B cell (primary cell): ENCODE results near the gene GGACT. TPM values are rescaled to one million over a fixed set of nuclear protein-coding genes. Genes with fewer than 3 reads are reported as not detected.

Experiments used
- ATAC-seq: fragments of 200-7000 bp; cut with Tn5 transposase; one replicate; pipeline ENCODE4 v1.10.0; 2021; ENCODE audit warnings: low read depth, mild to moderate bottlenecking, moderate number of reproducible peaks, moderate library complexity
- CTCF ChIA-PET: fragments of 350-600 bp; sonication (Branson Sonifier 250); formaldehyde crosslinking; loops from one replicate; lab custom pipeline; 2021; ENCODE audit warnings: antibody characterized with exemption, inconsistent platforms; lab: Charles Lee
- POLR2A ChIA-PET: fragments of 350-600 bp; sonication (Branson Sonifier 250); formaldehyde crosslinking; loops from one replicate; lab custom pipeline; 2021; ENCODE audit warnings: antibody characterized with exemption; lab: Charles Lee
- DNase-seq: peaks from one replicate; pipeline ENCODE4 v3.0.0; 2013
- H2AFZ ChIP-seq: 2 replicates; pipeline ENCODE4 v1.6.1; 2012; ENCODE audit warnings: mild to moderate bottlenecking, low read depth, low read length; ENCODE audit not compliant: insufficient read depth, poor library complexity, severe bottlenecking
- H3K27ac ChIP-seq, 2 donors: 1 replicate in 1 of 2; 2 replicates in 1 of 2; pipeline ENCODE4 v1.5.1; 2012 to 2013; ENCODE audit warnings: low read length in 2 of 2, mild to moderate bottlenecking in 2 of 2, moderate library complexity in 1 of 2
- H3K27me3 ChIP-seq, 4 experiments: fragments of 200-600 bp in 1 of 4; sonication (generic) in 1 of 4; replicated peaks in 1 of 4; 1 replicate in 2 of 4; 2 replicates in 2 of 4; pipeline versions ENCODE4 v1.6.1 to v1.7.0; 2013 to 2016; ENCODE audit warnings: low read length in 3 of 4, mild to moderate bottlenecking in 2 of 4, mixed read lengths in 1 of 4, moderate library complexity in 1 of 4; ENCODE audit not compliant: insufficient read depth in 4 of 4, control insufficient read depth in 3 of 4; ENCODE audit errors: control extremely low read depth in 1 of 4
- H3K36me3 ChIP-seq, 2 experiments: replicated peaks in 1 of 2; 1 replicate in 1 of 2; 2 replicates in 1 of 2; pipeline versions ENCODE4 v1.6.1 to v1.7.1; 2013; ENCODE audit warnings: low read length in 1 of 2; ENCODE audit not compliant: insufficient read depth in 2 of 2, control insufficient read depth in 1 of 2; ENCODE audit errors: control extremely low read depth in 1 of 2, extremely low read depth in 1 of 2
- H3K4me1 ChIP-seq, 2 donors: fragments of 200-600 bp in 1 of 2; sonication (generic) in 1 of 2; 1 replicate in 1 of 2; 2 replicates in 1 of 2; pipeline versions ENCODE4 v1.5.1 to v1.6.1; 2013 to 2017; ENCODE audit warnings: low read length in 2 of 2; ENCODE audit not compliant: control insufficient read depth in 2 of 2, insufficient read depth in 2 of 2
- H3K4me2 ChIP-seq: replicated peaks from 2 replicates; pipeline ENCODE3; 2012; ENCODE audit warnings: mild to moderate bottlenecking, low read depth, low read length; ENCODE audit not compliant: poor library complexity, severe bottlenecking
- H3K4me3 ChIP-seq, 5 experiments: fragments of 200-600 bp in 1 of 5; sonication (generic) in 1 of 5; 1 replicate in 3 of 5; 2 replicates in 2 of 5; pipeline versions ENCODE4 v1.5.1 to v1.7.0; 2011 to 2016; ENCODE audit warnings: low read length in 4 of 5, mild to moderate bottlenecking in 4 of 5, low read depth in 2 of 5, control low read depth in 1 of 5, moderate library complexity in 1 of 5; ENCODE audit not compliant: insufficient read depth in 1 of 5; ENCODE audit errors: control extremely low read depth in 1 of 5, extremely low read depth in 1 of 5
- H3K79me2 ChIP-seq: fragments of 200-600 bp; sonication (generic); one replicate; pipeline ENCODE4 v1.6.0; 2016; ENCODE audit warnings: low read length; ENCODE audit not compliant: control insufficient read depth, insufficient read depth
- H3K9ac ChIP-seq: fragments of 200-600 bp; sonication (generic); 2 replicates; pipeline ENCODE4 v1.6.1; 2017; ENCODE audit warnings: mild to moderate bottlenecking, low read length, moderate library complexity
- H3K9me3 ChIP-seq, 3 donors: one replicate each; pipeline versions ENCODE4 v1.6.1 to v1.7.1; 2013; ENCODE audit warnings: low read length in 2 of 3; ENCODE audit not compliant: control insufficient read depth in 2 of 3, insufficient read depth in 1 of 3; ENCODE audit errors: control extremely low read depth in 1 of 3
- H4K20me1 ChIP-seq: 2 replicates; pipeline ENCODE4 v1.6.0; 2012; ENCODE audit warnings: mild to moderate bottlenecking, low read length; ENCODE audit not compliant: insufficient read depth, control insufficient read depth, poor library complexity, severe bottlenecking
- H3K27ac Mint-ChIP-seq: one replicate; pipeline ENCODE4 v1.8.0; 2021; ENCODE audit warnings: mixed read lengths
- H3K27me3 Mint-ChIP-seq: one replicate; pipeline ENCODE4 v1.8.0; 2021; ENCODE audit warnings: mixed read lengths
- H3K4me1 Mint-ChIP-seq: one replicate; pipeline ENCODE4 v1.8.0; 2021; ENCODE audit warnings: mixed read lengths
- H3K4me3 Mint-ChIP-seq: one replicate; pipeline ENCODE4 v1.8.0; 2021; ENCODE audit warnings: mixed read lengths
- H3K9me3 Mint-ChIP-seq: one replicate; pipeline ENCODE4 v1.8.0; 2022; ENCODE audit warnings: mixed read lengths; ENCODE audit not compliant: insufficient read depth
- CTCF ChIP-seq: fragments of 200-600 bp; IDR thresholded peaks from one replicate; pipeline ENCODE4 v1.8.0; 2022; ENCODE audit warnings: antibody characterized with exemption, mild to moderate bottlenecking
- EZH2 ChIP-seq: IDR thresholded peaks from 2 replicates; pipeline ENCODE4 v1.6.1; 2012; ENCODE audit warnings: borderline replicate concordance, low read depth, mild to moderate bottlenecking, moderate library complexity, low read length; ENCODE audit not compliant: insufficient read depth, poor library complexity, severe bottlenecking
- WGBS: methylation state at CpG from one replicate; pipeline ENCODE4 v1.1.5; 2013; ENCODE audit warnings: missing lambda C conversion rate; ENCODE audit not compliant: insufficient coverage; 5-methylcytosine and 5-hydroxymethylcytosine counted together
- intact Hi-C: fragments of 100-400 bp; cut with micrococcal nuclease; formaldehyde crosslinking; loops from one replicate; pipeline ENCODE4 v1.10.0; 2022
- polyA plus RNA-seq: library from polyadenylated mRNA; depleted of rRNA; stranded (reverse); fragments of >200 nt; gene quantifications from 2 replicates; pipeline ENCODE4 v1.2.3, GENCODE V29; 2012
- total RNA-seq, 2 donors: library from RNA; stranded (reverse); fragments of 120-200 nt in 1 of 2; gene quantifications; 1 replicate in 1 of 2; 2 replicates in 1 of 2; pipeline versions ENCODE4 v1.2.3 to v1.2.4, GENCODE V29; 2013 to 2022

GGACT gene
- total and polyA plus RNA-seq, 2 donors (not counting 1 experiment from before 2014, with no cell fraction given) = 3.2 to 3.5 TPM

- TF ChIP-seq EZH2 (no peak), CTCF (no peak)
- Histone ChIP-seq H3K4me1 (peaks cover 35 to 36% of the 10 kb centered on the region in 2 donors), H4K20me1 (no peaks in the 10 kb centered on the region), H2AFZ (peak overlapping the region; percentile 76), H3K36me3 (no peaks in the 10 kb centered on the region), H3K9me3 (no peaks in the 10 kb centered on the region), H3K9ac (peak overlapping the region; percentile 35), H3K27ac (peak overlapping the region; percentile 49 to 87), H3K4me2 (peak overlapping the region; percentile 56), H3K27me3 (no peaks in the 10 kb centered on the region), H3K4me3 (no peak overlapping the region), H3K79me2 (no peaks in the 10 kb centered on the region)
- Mint-ChIP-seq H3K27ac (peak overlapping the region; percentile 88), H3K9me3 (no peaks in the 10 kb centered on the region), H3K27me3 (no peaks in the 10 kb centered on the region), H3K4me1 (peaks cover 46% of the 10 kb centered on the region), H3K4me3 (peak overlapping the region; percentile 72)
- WGBS = 59% methylated on average over 3 of the region's 6 CpGs
- ATAC-seq = peak; percentile 66
- intact Hi-C loops = no loop called here
- CTCF ChIA-PET = interaction anchor here (0.7 to 1.8 kb wide), 3 partner anchors 10 to 37 kb away, joined by 3 to 8 read pairs (median 3); no protein-coding TSS in a partner anchor
- POLR2A ChIA-PET = no interaction called here
- peak; percentile 54 for DNase-seq
Observed at GRCh38 chr13:100610391-100611347, 22.1 kb upstream of the GGACT start.

- TF ChIP-seq EZH2 (no peak), CTCF (no peak)
- Histone ChIP-seq H3K36me3 (no peaks in the 10 kb centered on the region), H3K4me1 (peaks cover 35 to 36% of the 10 kb centered on the region in 2 donors), H3K9me3 (no peaks in the 10 kb centered on the region), H3K27me3 (no peaks in the 10 kb centered on the region), H3K9ac (peak overlapping the region; percentile 13), H3K4me3 (no peak overlapping the region), H3K27ac (peak overlapping the region in 1 of 2 donors; percentile 87), H4K20me1 (no peaks in the 10 kb centered on the region), H2AFZ (peak overlapping the region; percentile 53), H3K79me2 (no peaks in the 10 kb centered on the region), H3K4me2 (peak overlapping the region; percentile 47)
- CTCF ChIA-PET = interaction anchor here (1.0 to 1.2 kb wide), 2 partner anchors 21 to 66 kb away, joined by 3 to 6 read pairs; partner anchors contain the start of genes GGACT and TMTC4
- Mint-ChIP-seq H3K27ac (peak overlapping the region; percentile 87), H3K27me3 (no peaks in the 10 kb centered on the region), H3K4me1 (peaks cover 46% of the 10 kb centered on the region), H3K4me3 (peak overlapping the region; percentile 48), H3K9me3 (no peaks in the 10 kb centered on the region)
- ATAC-seq (peak; percentile 68), DNase-seq (peak; percentile 17)
- 82% methylated on average over 3 of the region's 6 CpGs for WGBS
- POLR2A ChIA-PET = no interaction called here
- intact Hi-C loops = no loop called here
Observed at GRCh38 chr13:100608906-100609305, 20.3 kb upstream of the GGACT start.
